HUES6 (cell line): ENCODE results near the gene ABCG4.
A peak's percentile ranks its signal among the peaks of the same experiment; 100 is the strongest.
"Not testable (repeated sequence)": the region's sequence is repeated elsewhere in the genome, so short reads cannot be mapped to it uniquely, and the experiment has no call there.

ENCODE experiments used
- H3K27ac ChIP-seq: 2 replicates; pipeline ENCODE4 v1.7.0; 2013; ENCODE audit warnings: low read depth, mild to moderate bottlenecking, low read length, inconsistent platforms
- H3K27me3 ChIP-seq: 2 replicates; pipeline ENCODE4 v1.6.1; 2013; ENCODE audit warnings: low read length; ENCODE audit not compliant: control insufficient read depth, insufficient read depth
- H3K36me3 ChIP-seq: 2 replicates; pipeline ENCODE4 v1.6.1; 2013; ENCODE audit warnings: low read length; ENCODE audit not compliant: control insufficient read depth, insufficient read depth
- H3K4me1 ChIP-seq: 2 replicates; pipeline ENCODE4 v1.6.1; 2013; ENCODE audit warnings: low read length; ENCODE audit not compliant: control insufficient read depth, insufficient read depth
- H3K4me3 ChIP-seq: 2 replicates; pipeline ENCODE4 v1.5.1; 2013; ENCODE audit warnings: low read depth, low read length
- H3K9ac ChIP-seq: one replicate; pipeline ENCODE4 v1.6.1; 2013; ENCODE audit warnings: mild to moderate bottlenecking, low read length
- H3K9me3 ChIP-seq: 2 replicates; pipeline ENCODE4 v1.6.1; 2013; ENCODE audit warnings: low read depth, low read length; ENCODE audit not compliant: control insufficient read depth, insufficient read depth

Gene ABCG4

DNA sequence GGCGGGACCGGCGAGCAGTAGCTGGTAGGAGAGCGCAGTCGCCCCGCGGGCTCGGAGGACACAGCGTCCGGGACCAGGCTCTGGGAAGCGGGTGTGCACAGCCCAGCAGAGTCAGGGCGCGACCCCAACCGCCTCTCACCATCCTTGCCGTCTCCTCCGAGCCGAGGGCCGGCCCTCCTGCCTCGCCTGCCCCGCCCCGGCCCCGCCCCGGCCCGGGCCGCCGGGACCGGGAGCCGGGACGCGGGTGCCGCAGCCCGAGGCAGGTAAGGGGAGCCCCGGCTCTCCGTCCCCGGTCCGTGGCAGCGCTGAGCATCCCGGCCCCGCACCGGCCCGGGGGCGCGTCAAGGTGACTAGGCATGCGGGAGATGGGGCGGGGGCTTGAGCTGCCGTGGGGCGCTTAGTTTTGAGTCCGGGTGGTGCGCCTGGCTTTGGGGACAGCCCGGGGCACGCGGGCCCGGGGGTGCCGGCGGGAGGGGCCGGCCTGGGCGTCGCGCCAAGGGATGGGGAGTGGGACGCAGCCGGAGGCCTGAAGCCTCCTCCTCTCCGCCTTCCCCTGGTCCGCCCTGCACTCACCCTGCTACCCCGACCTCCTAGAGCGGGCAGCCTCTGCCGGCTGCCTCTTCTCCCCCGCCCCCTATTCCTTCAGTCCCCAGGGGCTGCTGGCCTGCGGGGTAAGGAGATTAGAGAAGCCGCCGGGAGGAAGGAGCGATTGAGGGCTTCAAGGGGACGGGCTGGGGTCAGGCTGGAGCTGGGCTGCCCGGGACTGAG is at the start of gene ABCG4:
ABCG4 (plus strand) TSS at position 35 of the 768 bp plus-strand sequence. CDS start 914 bp downstream, outside the sequence.
- Histone ChIP-seq H3K4me3 (peak within 1 kb of the TSS; percentile 80), H3K9me3 (no peaks in the 10 kb centered on the region), H3K27ac (no peak within 1 kb of the TSS), H3K36me3 (no peaks in the 10 kb centered on the region), H3K9ac (no peak within 1 kb of the TSS), H3K4me1 (peaks cover 21% of the 10 kb centered on the region), H3K27me3 (peaks cover 60% of the 10 kb centered on the region)

DNA sequence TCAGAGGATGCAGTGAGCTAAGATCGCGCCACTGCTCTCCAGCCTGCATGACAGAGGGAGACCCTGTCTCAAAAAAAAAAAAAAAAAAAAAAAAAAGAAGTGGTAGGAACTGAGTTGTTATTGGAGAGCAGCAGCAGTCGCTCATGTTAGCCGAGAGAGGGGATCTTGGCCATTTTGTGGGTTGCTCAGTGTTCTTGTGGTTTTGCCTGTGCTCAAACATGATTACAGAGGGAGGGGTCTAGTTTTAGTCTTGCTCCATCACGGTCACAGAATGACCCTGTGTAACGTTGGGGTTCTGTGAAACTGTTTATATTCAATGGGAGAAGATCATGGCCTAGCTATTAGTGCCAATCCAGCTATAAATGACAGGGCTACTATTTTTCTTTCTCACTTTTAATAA is 49.1 kb upstream of the ABCG4 start:
- H3K4me1 ChIP-seq, result peaks cover 14% of the 10 kb centered on the region
- no peaks in the 10 kb centered on the region for H3K9me3 ChIP-seq
- no peak overlapping the region for H3K9ac ChIP-seq
- peaks cover 29% of the 10 kb centered on the region for H3K36me3 ChIP-seq
- H3K27me3 ChIP-seq, result no peaks in the 10 kb centered on the region
- H3K27ac ChIP-seq, result no peak overlapping the region
- H3K4me3 ChIP-seq, result no peak overlapping the region

DNA sequence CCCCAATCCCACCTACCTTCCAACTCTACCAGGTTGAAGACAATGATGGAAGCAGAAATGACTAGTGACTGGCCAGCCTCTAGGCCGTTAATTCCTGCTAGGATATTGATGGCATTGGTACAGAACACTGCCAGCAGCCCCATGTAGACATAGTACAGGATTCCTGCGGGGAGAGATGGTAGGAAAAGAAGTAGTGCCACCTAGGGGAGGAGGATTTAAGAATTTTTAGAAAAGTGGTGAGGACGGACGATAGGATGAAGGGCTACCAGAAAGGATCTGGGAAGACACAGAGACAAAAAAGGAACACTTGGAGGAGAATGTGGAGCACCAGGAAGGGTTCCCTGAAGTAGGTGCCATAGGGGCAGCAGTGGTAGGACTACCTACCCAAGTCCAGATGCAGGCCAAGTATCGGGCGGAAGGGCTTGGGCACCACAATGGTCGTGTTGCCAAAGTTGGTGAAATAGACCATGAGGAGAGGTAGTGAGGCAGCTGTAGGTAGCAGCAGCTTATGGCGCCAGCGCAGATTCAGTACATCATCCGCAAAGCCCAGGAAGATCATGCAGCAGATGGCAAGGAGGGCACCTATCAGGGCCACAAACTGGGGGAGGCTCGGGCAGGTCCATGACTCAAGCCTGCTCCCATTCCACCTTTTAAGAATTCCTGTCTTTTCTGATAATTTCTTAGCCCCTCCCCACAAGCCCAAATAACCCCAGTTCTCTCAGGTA is 48.4 kb upstream of the ABCG4 start:
- H3K27ac ChIP-seq, result no peak overlapping the region
- H3K36me3 ChIP-seq, result peaks cover 29% of the 10 kb centered on the region
- no peaks in the 10 kb centered on the region for H3K27me3 ChIP-seq
- H3K4me3 ChIP-seq, result peak overlapping the region; percentile 83
- peak overlapping the region; percentile 92 for H3K9ac ChIP-seq
- peaks cover 14% of the 10 kb centered on the region for H3K4me1 ChIP-seq
- H3K9me3 ChIP-seq, result no peaks in the 10 kb centered on the region

DNA sequence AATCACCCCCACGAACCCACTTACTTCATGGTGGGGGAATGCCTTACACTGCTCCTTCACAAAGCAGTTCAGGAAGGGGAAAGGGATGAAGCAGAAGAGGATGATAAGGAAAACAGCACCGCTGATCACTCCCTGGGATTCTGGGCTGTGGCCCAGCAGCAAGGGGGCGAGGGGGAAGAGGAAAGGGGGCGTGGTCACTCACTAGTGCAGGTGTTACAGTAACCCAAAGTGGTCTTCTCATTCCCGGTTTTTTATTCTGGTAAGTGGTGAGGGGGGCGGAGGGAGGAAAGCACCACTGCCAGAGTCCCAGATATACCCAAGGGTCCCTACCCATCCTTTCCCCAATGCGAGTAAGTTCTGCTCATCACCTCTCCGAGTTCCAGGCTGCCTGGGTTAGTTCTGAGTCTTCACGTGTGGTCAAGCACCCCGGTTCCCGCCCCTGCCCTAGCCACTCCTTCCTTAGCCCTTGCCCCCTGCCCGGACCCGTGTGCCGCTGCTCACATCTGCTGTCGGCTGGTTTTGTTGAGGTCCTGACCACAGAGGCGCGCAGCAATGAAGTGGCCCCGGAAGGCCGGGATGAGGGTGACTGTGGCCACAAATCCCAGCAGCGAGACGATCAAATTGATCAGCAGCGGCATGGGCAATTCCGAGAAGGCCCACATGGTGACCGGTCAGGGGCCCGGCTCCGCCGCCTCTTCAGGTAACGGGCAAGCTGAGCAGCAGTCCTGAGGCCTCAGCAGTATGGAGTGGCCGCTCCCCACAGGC is 47.7 kb upstream of the ABCG4 start:
- Histone ChIP-seq H3K9ac (peak overlapping the region; percentile 92), H3K9me3 (no peaks in the 10 kb centered on the region), H3K4me1 (peaks cover 16% of the 10 kb centered on the region), H3K27ac (peak overlapping the region; percentile 96), H3K36me3 (peaks cover 29% of the 10 kb centered on the region), H3K4me3 (peak overlapping the region; percentile 83), H3K27me3 (no peaks in the 10 kb centered on the region)

DNA sequence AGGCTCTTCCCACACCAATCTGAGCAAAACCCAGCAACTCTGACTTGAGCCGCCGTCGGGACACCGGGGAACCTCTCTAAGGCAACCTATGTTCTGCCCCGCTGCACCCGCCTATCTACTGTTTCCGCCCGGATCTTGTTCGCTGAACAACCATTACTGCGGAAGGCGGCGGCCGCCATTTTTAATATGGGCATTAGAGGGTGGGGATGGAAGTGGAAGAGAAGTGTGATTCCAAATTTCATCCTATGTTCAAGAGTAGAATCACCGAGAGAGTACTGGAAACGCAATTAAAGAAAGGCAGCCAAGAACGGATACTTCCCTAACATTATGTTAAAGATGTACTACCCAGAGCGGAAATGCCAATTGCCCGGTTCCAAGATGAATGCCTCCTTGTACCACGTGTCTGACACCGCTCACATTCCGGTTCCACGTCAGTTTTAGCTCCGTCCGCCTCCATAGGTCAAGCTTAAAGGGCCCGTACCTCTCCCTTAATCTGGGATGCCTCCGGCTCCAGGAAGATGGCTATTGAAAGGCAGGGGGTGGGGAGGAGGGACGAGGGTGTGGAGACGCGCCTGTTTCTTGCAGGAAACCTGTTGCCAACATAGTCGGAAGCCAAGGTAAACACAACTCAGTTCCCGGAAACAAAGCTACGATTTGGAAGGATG is 47.0 kb upstream of the ABCG4 start, which contains the start of gene DPAGT1:
DPAGT1 (minus strand) TSS at position 95 of the 665 bp plus-strand sequence. CDS start 198 bp downstream, outside the sequence.
- no peaks in the 10 kb centered on the region for H3K27me3 ChIP-seq

DNA sequence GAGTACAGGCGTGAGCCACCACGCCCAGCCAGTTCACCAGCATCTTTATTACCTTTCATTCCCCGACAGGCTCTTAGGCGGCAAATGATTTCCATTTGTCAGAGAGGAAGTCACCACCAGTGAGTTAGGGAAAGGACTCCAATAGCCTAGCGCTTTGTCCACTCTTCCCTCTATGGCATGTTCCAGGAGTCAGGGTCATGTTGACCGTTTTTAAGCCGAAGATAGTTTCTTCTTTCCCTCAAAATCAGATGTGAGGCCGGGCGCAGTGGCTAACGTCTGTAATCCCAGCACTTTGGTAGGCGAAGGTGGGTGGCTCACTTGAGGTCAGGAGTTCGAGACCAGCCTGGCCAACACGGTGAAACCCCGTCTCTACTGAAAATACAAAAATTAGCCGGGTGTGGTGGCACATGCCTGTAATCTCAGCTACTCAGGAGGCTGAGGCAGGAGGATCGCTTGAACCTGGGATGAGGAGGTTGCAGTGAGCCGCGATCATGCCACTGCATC is 45.6 kb upstream of the ABCG4 start:
- H3K36me3 ChIP-seq, H3K27me3 ChIP-seq, H3K9me3 ChIP-seq: not testable (repeated sequence)
- peaks cover 27% of the 10 kb centered on the region for H3K4me1 ChIP-seq
- peak overlapping the region; percentile 20 for H3K9ac ChIP-seq
- peak overlapping the region; percentile 83 for H3K4me3 ChIP-seq
- H3K27ac ChIP-seq, result peak overlapping the region; percentile 46; the same call in 1 of the 2 replicates

More for the DNA sequence above, 47.0 kb upstream of the ABCG4 start, which contains the start of gene DPAGT1:
- H3K4me3 ChIP-seq, result peak within 1 kb of the TSS; percentile 83
- H3K9ac ChIP-seq, result peak within 1 kb of the TSS; percentile 92
- H3K9me3 ChIP-seq, result no peaks in the 10 kb centered on the region
- H3K4me1 ChIP-seq, result peaks cover 23% of the 10 kb centered on the region
- peak within 1 kb of the TSS; percentile 96 for H3K27ac ChIP-seq
- H3K36me3 ChIP-seq, result peaks cover 23% of the 10 kb centered on the region

DNA sequence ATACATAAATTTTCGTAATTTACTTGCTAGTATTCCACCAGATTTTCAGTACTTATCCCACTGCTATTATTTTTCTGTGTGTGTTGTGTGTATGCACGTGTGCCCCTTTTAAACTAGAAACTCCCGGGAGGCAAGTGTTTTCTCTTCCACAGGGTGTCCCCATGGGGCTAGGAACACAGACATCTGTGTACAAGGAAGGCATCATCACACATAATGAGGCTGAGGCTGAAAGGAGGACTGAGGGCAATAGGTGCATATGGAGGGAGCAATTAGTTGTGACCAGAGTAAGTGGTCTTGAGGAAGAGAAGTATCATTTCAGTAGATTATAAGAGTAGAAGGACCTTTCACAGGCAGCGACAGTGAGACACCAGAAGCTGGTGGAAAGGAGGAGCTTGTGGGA is 45.1 kb upstream of the ABCG4 start:
- Histone ChIP-seq H3K9ac (no peak overlapping the region), H3K27ac (no peak overlapping the region), H3K4me1 (peaks cover 32% of the 10 kb centered on the region), H3K4me3 (no peak overlapping the region), H3K9me3 (no peaks in the 10 kb centered on the region), H3K27me3 (peaks cover 11% of the 10 kb centered on the region), H3K36me3 (peaks cover 4% of the 10 kb centered on the region; the same call in 1 of the 2 replicates)

DNA sequence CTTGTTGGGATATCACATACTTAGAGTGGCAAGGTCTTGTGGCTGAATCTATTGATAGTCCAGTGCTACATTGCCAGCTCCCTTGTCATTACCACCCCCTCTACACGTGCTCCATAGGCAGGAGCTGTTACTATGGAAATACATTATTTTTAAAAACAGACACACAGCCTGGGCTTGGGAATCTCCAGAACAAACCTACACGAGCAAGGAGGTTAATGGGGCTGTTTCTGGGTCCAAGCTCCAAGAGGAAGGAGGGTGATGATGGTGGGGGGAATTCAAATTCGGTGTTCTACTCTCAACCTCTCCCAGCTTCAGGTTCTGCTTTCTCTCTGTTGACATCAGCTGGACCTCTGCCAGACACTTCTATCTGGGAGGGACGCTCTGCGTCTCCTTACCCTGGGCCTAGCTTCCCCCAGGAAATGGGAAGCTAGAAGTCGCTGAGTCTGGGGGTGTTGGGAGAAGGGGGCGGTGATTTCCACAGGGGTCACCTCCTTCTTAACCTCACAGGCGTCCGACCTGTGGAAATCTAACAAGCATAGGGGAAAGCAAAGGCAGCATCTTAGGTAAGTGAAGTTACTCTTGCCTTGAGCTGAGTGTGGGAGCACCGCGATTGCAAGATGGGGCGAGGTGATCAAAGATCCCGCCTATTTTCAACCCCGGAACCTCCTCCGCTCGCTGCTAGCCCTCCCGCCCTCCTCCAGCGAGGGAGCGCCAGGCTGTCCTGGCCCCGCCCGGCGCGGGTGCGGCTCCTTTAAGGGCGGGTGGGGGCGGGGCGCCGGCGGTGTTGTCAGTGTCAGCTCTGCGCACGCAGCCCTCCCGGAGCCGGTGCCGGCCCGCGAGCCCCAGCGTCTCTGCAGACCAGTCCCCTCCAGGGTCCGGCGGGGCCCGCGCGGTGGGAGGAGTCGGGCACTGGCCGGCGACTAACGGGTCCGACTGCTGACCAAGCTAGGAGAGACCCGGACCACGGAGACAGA is 42.0 kb upstream of the ABCG4 start, which contains the start of gene C2CD2L:
C2CD2L (plus strand) TSS at position 781 of the 974 bp plus-strand sequence. CDS start 398 bp downstream, outside the sequence.
- peak within 1 kb of the TSS; percentile 65 for H3K4me3 ChIP-seq
- 0 out of 2 replicates have a peak, but pooled peaks cover 4% of the 10 kb centered on the region for H3K36me3 ChIP-seq
- peak within 1 kb of the TSS; percentile 63 for H3K9ac ChIP-seq
- no peaks in the 10 kb centered on the region for H3K9me3 ChIP-seq
- no peak within 1 kb of the TSS for H3K27ac ChIP-seq
- peaks cover 13% of the 10 kb centered on the region for H3K27me3 ChIP-seq
- peaks cover 25% of the 10 kb centered on the region for H3K4me1 ChIP-seq

DNA sequence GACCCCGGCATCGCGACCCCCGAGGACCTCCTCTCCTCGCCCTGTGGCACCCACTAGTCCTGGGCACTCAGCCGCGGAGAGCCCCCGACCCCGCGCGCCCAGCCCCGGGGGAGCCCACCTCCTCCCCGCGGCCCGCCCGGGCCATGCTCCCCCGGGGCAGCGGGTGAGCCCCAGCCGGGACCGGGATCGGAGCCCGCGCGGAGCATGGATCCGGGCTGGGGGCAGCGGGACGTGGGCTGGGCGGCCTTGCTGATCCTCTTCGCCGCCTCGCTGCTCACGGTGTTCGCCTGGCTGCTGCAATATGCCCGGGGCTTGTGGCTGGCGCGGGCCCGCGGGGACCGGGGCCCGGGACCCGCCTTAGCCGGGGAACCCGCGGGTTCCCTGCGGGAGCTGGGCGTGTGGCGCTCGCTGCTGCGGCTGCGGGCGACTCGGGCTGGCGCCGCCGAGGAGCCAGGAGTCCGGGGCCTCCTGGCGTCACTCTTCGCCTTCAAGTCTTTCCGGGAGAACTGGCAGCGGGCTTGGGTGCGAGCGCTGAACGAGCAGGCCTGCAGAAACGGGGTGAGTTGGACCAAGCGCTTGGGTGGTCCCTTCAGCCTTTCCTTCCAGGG is 41.2 kb upstream of the ABCG4 start:
- no peak overlapping the region for H3K27ac ChIP-seq
- H3K9ac ChIP-seq, result peak overlapping the region; percentile 63
- H3K4me3 ChIP-seq, result peak overlapping the region; percentile 65
- 0 out of 2 replicates have a peak, but pooled peaks cover 8% of the 10 kb centered on the region for H3K36me3 ChIP-seq
- H3K27me3 ChIP-seq, result peaks cover 13% of the 10 kb centered on the region
- peaks cover 25% of the 10 kb centered on the region for H3K4me1 ChIP-seq
- no peaks in the 10 kb centered on the region for H3K9me3 ChIP-seq
